Measurements from ENCODE around the gene USF3. TPM values are rescaled to one million over a fixed set of nuclear protein-coding genes. Genes with fewer than 3 reads are reported as not detected.

Gene USF3
- total and polyA plus RNA-seq, 2 donors (not counting 1 experiment from before 2014, with no cell fraction given), result 9.8 to 38.9 TPM

GRCh38 chr3:113623324-113623723 lies 73.1 kb downstream of the USF3 start:
- no peak overlapping the region for H3K27ac ChIP-seq (ENCODE audit: low read length in 2 of 2)
- Mint-ChIP-seq H3K4me1 (peaks cover 52% of the 10 kb centered on the region), H3K27me3 (no peaks in the 10 kb centered on the region), H3K9me3 (ENCODE audit: insufficient read depth) (no peaks in the 10 kb centered on the region), H3K27ac (no peak overlapping the region), H3K4me3 (no peak overlapping the region)
- H3K9me3 ChIP-seq (ENCODE audit: control extremely low read depth in 1 of 3, control insufficient read depth in 2 of 3, insufficient read depth in 1 of 3, low read length in 2 of 3), result no peaks in the 10 kb centered on the region
- intact Hi-C loops (cut with micrococcal nuclease), result loop anchor here (10.0 kb wide), 1 partner anchor 489 kb away; no protein-coding TSS in a partner anchor
- 97% methylated on average over 18 of the region's 19 CpGs for WGBS (ENCODE audit: insufficient coverage)
- no peaks in the 10 kb centered on the region for H3K27me3 ChIP-seq (replicated peaks in 1 of 4; ENCODE audit: control extremely low read depth in 1 of 4, control insufficient read depth in 3 of 4, insufficient read depth in 4 of 4, low read length in 3 of 4)
- H3K4me3 ChIP-seq (ENCODE audit: control extremely low read depth in 1 of 5, extremely low read depth in 1 of 5, insufficient read depth in 1 of 5, low read depth in 2 of 5, low read length in 4 of 5), result no peak overlapping the region
- no peak overlapping the region for H3K9ac ChIP-seq (ENCODE audit: low read length)
- peaks cover 32 to 38% of the 10 kb centered on the region in 2 donors for H3K4me1 ChIP-seq (ENCODE audit: control insufficient read depth in 2 of 2, insufficient read depth in 2 of 2, low read length in 2 of 2)
- ChIA-PET POLR2A (no interaction called here), CTCF (interaction anchor here (1.3 to 1.4 kb wide), 2 partner anchors 16 to 130 kb away, joined by 3 to 4 read pairs; no protein-coding TSS in a partner anchor)
- TF ChIP-seq CTCF (IDR thresholded peaks at IDR 0.05), result no peak
- TF ChIP-seq EZH2 (IDR thresholded peaks at IDR 0.05; ENCODE audit: borderline replicate concordance, insufficient read depth, low read depth, low read length, poor library complexity, severe bottlenecking), result no peak
- no peaks in the 10 kb centered on the region for H4K20me1 ChIP-seq (ENCODE audit: control insufficient read depth, insufficient read depth, low read length, poor library complexity, severe bottlenecking)
- no peak overlapping the region for H3K4me2 ChIP-seq (replicated peaks; ENCODE audit: low read depth, low read length, poor library complexity, severe bottlenecking)
- H3K36me3 ChIP-seq (replicated peaks in 1 of 2; ENCODE audit: control extremely low read depth in 1 of 2, control insufficient read depth in 1 of 2, extremely low read depth in 1 of 2, insufficient read depth in 2 of 2, low read length in 1 of 2), result peaks cover 8 to 45% of the 10 kb centered on the region in 2 experiments
- H2AFZ ChIP-seq (ENCODE audit: insufficient read depth, low read depth, low read length, poor library complexity, severe bottlenecking), result no peak overlapping the region
- H3K79me2 ChIP-seq (ENCODE audit: control insufficient read depth, insufficient read depth, low read length), result peaks cover 17% of the 10 kb centered on the region
- ATAC-seq (ENCODE audit: low read depth) (no peak), DNase-seq (no peak)

DNA sequence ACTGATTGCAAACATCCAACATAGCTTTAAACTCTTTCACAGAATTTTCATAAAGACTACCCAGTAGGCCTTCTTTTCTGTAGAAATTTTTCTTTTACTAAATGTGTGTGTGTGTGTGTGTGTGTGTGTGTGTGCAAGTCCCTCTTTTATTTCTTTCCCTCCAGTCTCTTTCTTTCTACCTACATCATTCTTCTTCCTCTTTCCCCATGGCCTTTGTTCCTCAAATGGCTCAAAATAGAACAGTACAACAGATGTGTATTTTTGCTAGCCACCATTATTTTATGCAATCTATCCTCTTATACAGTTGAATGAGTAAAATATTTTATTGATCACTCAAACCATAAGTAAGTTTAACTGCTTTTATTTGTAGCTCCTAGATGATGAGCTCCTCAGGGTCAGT lies 76.4 kb downstream of the USF3 start:
- Histone ChIP-seq H3K27me3 (replicated peaks in 1 of 4; ENCODE audit: control extremely low read depth in 1 of 4, control insufficient read depth in 3 of 4, insufficient read depth in 4 of 4, low read length in 3 of 4) (no peaks in the 10 kb centered on the region), H3K4me3 (ENCODE audit: control extremely low read depth in 1 of 5, extremely low read depth in 1 of 5, insufficient read depth in 1 of 5, low read depth in 2 of 5, low read length in 4 of 5) (no peak overlapping the region), H3K36me3 (replicated peaks in 1 of 2; ENCODE audit: control extremely low read depth in 1 of 2, control insufficient read depth in 1 of 2, extremely low read depth in 1 of 2, insufficient read depth in 2 of 2, low read length in 1 of 2) (peaks cover 7 to 52% of the 10 kb centered on the region in 2 experiments), H3K27ac (ENCODE audit: low read length in 2 of 2) (peak overlapping the region in 1 of 2 donors; percentile 50), H3K4me2 (replicated peaks; ENCODE audit: low read depth, low read length, poor library complexity, severe bottlenecking) (peak overlapping the region; percentile 6), H4K20me1 (ENCODE audit: control insufficient read depth, insufficient read depth, low read length, poor library complexity, severe bottlenecking) (no peaks in the 10 kb centered on the region), H3K4me1 (ENCODE audit: control insufficient read depth in 2 of 2, insufficient read depth in 2 of 2, low read length in 2 of 2) (peaks cover 8 to 12% of the 10 kb centered on the region in 2 donors), H3K9ac (ENCODE audit: low read length) (no peak overlapping the region), H2AFZ (ENCODE audit: insufficient read depth, low read depth, low read length, poor library complexity, severe bottlenecking) (no peak overlapping the region), H3K9me3 (ENCODE audit: control extremely low read depth in 1 of 3, control insufficient read depth in 2 of 3, insufficient read depth in 1 of 3, low read length in 2 of 3) (no peaks in the 10 kb centered on the region), H3K79me2 (ENCODE audit: control insufficient read depth, insufficient read depth, low read length) (no peaks in the 10 kb centered on the region)
- CTCF ChIA-PET, result interaction anchor here (1.0 to 1.3 kb wide), 2 partner anchors 43 to 583 kb away, joined by 3 read pairs; no protein-coding TSS in a partner anchor
- DNase-seq, result no peak
- Mint-ChIP-seq H3K4me3 (no peak overlapping the region), H3K4me1 (peaks cover 23% of the 10 kb centered on the region), H3K9me3 (ENCODE audit: insufficient read depth) (no peaks in the 10 kb centered on the region), H3K27me3 (no peaks in the 10 kb centered on the region), H3K27ac (peak overlapping the region; percentile 46)
- TF ChIP-seq CTCF (IDR thresholded peaks at IDR 0.05) (no peak), EZH2 (IDR thresholded peaks at IDR 0.05; ENCODE audit: borderline replicate concordance, insufficient read depth, low read depth, low read length, poor library complexity, severe bottlenecking) (no peak)
- POLR2A ChIA-PET, result no interaction called here
- intact Hi-C loops (cut with micrococcal nuclease), result loop anchor here (10.0 kb wide), 1 partner anchor 485 kb away; no protein-coding TSS in a partner anchor
- no peak for ATAC-seq (ENCODE audit: low read depth)
